ENCODE data around the gene APOM.

Gene APOM

DNA sequence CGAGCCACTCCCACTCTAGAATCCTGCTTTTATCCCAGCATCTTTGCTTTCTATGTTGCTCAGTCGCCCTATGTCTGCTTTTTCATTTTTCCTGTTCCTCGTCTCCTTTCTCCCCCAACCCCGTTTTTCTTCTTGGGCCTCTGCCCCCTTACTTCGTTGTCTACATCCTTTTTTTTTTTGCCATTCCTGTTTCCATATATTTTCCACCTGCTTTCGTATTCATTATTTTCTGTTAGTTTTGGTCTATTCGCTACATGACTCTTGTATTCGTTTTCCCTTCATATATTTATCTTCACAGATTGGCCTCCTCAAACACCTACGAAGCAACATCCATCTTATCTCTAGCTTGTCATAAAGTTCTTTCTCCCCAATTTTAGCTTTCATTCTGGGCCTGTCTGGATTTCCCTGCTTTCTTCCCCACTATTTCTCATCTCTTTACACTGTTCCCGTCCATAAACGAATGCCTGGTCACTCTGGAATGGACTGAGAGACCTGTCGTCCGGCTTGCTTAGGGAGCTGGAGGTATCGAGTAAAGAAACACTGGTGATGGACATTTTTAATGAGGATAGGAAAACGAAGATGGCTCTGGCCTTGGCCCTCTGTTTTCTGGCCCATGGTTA, 34.3 kb upstream of the APOM start:
- Mint-ChIP-seq H3K9me3 (no peaks in the 10 kb centered on the region), H3K36me3 (ENCODE audit: low read depth) (peaks cover 39% of the 10 kb centered on the region), H3K4me1 (peaks cover 20% of the 10 kb centered on the region), H3K4me3 (peak overlapping the region; percentile 90 to 96 (median 96)), H3K27me3 (ENCODE audit: low read depth) (no peaks in the 10 kb centered on the region), H3K27ac (peak overlapping the region; percentile 96 to 99 (median 99))
- TF ChIP-seq, protein P1, sequence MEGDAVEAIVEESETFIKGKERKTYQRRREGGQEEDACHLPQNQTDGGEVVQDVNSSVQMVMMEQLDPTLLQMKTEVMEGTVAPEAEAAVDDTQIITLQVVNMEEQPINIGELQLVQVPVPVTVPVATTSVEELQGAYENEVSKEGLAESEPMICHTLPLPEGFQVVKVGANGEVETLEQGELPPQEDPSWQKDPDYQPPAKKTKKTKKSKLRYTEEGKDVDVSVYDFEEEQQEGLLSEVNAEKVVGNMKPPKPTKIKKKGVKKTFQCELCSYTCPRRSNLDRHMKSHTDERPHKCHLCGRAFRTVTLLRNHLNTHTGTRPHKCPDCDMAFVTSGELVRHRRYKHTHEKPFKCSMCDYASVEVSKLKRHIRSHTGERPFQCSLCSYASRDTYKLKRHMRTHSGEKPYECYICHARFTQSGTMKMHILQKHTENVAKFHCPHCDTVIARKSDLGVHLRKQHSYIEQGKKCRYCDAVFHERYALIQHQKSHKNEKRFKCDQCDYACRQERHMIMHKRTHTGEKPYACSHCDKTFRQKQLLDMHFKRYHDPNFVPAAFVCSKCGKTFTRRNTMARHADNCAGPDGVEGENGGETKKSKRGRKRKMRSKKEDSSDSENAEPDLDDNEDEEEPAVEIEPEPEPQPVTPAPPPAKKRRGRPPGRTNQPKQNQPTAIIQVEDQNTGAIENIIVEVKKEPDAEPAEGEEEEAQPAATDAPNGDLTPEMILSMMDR (IDR thresholded peaks at IDR 0.05; ENCODE audit: unreplicated experiment in 3 of 3) = no peak

DNA sequence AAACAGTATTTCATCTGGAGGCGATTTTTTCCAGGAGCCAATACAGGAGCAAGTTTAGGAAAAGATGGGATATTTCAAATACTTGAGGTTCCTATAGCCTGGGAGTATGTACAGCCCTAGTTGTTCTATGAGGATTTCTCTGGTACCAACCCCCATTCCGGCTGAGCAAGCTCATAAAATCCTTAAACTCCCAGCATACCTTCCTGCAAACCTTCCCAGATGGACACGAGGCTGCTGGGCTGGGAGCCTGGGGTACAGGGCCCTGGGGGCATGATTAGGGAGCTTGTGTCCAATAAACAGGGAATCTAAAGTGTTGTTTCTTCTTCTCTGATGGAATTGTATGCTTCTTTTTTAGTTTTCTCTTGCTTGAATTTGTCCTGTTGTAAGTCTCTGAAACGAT, 33.7 kb upstream of the APOM start:
- Mint-ChIP-seq H3K27ac (peak overlapping the region; percentile 96 to 99 (median 99)), H3K36me3 (ENCODE audit: low read depth) (peaks cover 44% of the 10 kb centered on the region)

DNA sequence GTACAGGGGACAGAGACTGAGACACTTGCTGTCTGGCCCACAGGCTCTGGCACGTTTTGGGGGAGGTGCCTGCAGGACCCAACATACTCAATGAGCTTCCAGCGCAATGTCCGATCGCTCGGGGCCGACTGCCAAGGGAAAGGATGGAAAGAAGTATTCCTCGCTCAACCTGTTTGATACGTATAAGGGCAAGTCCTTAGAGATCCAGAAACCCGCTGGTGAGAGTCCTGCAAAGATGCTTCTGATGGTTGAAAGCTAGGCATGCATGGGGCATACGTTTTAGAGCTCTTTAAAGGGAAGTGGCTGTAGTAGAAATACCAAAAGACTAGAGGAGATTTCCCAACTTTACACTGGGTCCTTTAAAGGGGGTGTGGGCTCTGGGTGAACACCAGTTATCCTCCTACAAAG, 33.0 kb upstream of the APOM start:
- Mint-ChIP-seq H3K4me1 (peaks cover 14% of the 10 kb centered on the region), H3K36me3 (ENCODE audit: low read depth) (peaks cover 51% of the 10 kb centered on the region), H3K9me3 (no peaks in the 10 kb centered on the region), H3K27me3 (ENCODE audit: low read depth) (no peaks in the 10 kb centered on the region), H3K4me3 (peak overlapping the region; percentile 90 to 96 (median 96)), H3K27ac (peak overlapping the region; percentile 96 to 99 (median 99))
- TF ChIP-seq, protein P1 (IDR thresholded peaks at IDR 0.05; ENCODE audit: unreplicated experiment in 3 of 3) = no peak

More for the DNA sequence above, 33.7 kb upstream of the APOM start:
- no peaks in the 10 kb centered on the region for H3K27me3 Mint-ChIP-seq (ENCODE audit: low read depth)
- peak overlapping the region; percentile 90 to 96 (median 96) for H3K4me3 Mint-ChIP-seq
- TF ChIP-seq, protein P1 (IDR thresholded peaks at IDR 0.05; ENCODE audit: unreplicated experiment in 3 of 3) = no peak
- H3K4me1 Mint-ChIP-seq = peaks cover 15% of the 10 kb centered on the region
- H3K9me3 Mint-ChIP-seq = no peaks in the 10 kb centered on the region

DNA sequence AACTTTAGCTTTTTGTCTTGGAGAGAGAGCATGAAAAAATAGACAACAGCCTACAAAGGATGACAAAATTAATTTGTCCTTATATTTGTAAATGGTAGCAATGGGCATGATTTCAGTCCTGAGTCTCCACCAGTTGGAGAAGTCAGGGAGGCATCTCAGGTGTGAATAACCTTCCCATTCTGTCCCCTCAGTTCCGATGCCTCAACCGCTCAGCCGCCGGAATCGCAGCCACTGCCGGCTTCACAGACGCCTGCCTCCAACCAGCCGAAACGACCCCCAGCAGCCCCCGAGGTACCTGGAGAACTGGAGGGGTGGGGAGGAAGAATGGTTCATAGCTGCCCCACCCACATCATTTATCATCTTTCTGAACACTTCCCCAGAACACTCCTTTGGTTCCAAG, 31.6 kb upstream of the APOM start:
- peaks cover 14% of the 10 kb centered on the region for H3K4me1 Mint-ChIP-seq
- no peaks in the 10 kb centered on the region for H3K9me3 Mint-ChIP-seq
- H3K27me3 Mint-ChIP-seq (ENCODE audit: low read depth) = no peaks in the 10 kb centered on the region
- H3K36me3 Mint-ChIP-seq (ENCODE audit: low read depth) = peaks cover 65% of the 10 kb centered on the region
- TF ChIP-seq, protein P1 (IDR thresholded peaks at IDR 0.05; ENCODE audit: unreplicated experiment in 3 of 3) = no peak
- no peak overlapping the region for H3K27ac Mint-ChIP-seq
- no peak overlapping the region for H3K4me3 Mint-ChIP-seq

DNA sequence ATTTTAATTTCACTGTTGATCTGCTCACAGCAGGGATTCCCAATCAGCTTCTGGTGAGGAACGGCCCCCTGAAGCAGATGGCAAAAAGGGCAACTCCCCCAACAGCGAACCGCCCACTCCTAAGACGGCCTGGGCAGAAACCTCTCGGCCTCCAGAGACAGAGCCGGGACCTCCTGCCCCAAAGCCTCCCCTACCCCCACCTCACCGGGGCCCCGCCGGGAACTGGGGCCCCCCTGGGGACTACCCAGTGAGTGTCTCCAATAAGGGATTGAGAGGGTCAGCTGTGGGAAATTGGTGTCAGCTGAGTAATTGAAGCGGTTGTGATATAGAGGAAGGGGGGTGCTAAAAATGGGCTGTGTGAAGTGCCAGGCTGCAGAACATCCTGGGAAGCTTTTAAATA, 28.7 kb upstream of the APOM start:
- peaks cover 85% of the 10 kb centered on the region for H3K36me3 Mint-ChIP-seq (ENCODE audit: low read depth)
- H3K27ac Mint-ChIP-seq = no peak overlapping the region
- H3K27me3 Mint-ChIP-seq (ENCODE audit: low read depth) = no peaks in the 10 kb centered on the region
- TF ChIP-seq, protein P1 (IDR thresholded peaks at IDR 0.05; ENCODE audit: unreplicated experiment in 3 of 3) = no peak
- no peaks in the 10 kb centered on the region for H3K9me3 Mint-ChIP-seq
- H3K4me3 Mint-ChIP-seq = no peak overlapping the region
- H3K4me1 Mint-ChIP-seq = peaks cover 10% of the 10 kb centered on the region

DNA sequence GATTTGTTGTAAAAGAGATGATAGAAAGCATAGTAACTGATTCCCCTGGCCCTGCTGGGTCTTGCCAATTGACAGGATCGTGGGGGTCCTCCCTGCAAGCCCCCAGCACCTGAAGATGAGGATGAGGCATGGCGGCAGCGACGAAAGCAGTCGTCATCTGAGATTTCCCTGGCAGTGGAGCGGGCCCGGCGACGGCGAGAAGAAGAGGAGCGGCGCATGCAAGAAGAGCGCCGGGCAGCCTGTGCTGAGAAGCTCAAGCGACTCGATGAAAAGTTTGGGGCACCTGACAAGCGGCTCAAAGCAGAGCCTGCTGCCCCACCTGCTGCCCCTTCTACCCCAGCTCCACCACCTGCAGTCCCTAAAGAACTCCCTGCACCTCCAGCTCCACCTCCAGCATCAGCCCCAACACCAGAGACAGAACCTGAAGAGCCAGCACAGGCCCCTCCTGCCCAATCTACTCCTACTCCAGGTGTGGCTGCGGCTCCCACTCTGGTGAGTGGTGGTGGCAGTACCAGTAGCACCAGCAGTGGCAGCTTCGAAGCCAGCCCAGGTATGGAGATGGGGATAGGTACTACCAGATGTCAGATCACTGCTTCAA, 27.9 kb upstream of the APOM start:
- H3K4me1 Mint-ChIP-seq = peaks cover 1% of the 10 kb centered on the region
- H3K4me3 Mint-ChIP-seq = no peak overlapping the region
- peaks cover 84% of the 10 kb centered on the region for H3K36me3 Mint-ChIP-seq (ENCODE audit: low read depth)
- H3K9me3 Mint-ChIP-seq = no peaks in the 10 kb centered on the region
- H3K27me3 Mint-ChIP-seq (ENCODE audit: low read depth) = no peaks in the 10 kb centered on the region
- TF ChIP-seq, protein P1 (IDR thresholded peaks at IDR 0.05; ENCODE audit: unreplicated experiment in 3 of 3) = no peak
- no peak overlapping the region for H3K27ac Mint-ChIP-seq

Measured in nephron (organoid).